Stimulated activated CD4-positive, alpha-beta T cell treated with anti-CD3 and anti-CD28 coated beads, Interleukin-12 subunit alpha, Interleukin-12 subunit beta, amount 100 ng/mL, for 4 hours (primary cell): ENCODE results near the gene TTC12.

Experiments used
- DNase-seq: peaks from one replicate; pipeline ENCODE4 v3.0.0-alpha.2; 2020

TTC12 gene

DNA sequence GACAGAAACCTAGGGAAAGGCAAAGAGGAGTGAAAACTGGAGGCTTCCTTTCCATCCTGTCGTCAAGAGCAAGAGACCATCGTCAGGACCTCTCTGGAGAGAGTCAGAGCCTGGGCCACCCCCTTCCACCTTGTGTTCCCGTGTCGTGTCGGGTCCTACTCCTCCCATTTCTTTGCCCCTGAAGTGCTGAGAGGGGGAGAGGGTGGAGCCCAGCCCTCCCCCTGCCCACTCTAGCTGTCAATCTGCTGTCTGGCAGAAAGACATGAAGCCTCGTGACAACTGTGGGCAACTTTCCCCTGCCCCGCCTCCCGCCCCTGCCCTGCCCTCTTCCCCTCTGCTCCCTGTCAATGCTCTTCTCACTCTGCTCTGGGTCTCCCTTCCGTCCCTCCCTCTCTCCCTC lies 93.8 kb downstream of the TTC12 start:
- DNase-seq = no peak

DNA sequence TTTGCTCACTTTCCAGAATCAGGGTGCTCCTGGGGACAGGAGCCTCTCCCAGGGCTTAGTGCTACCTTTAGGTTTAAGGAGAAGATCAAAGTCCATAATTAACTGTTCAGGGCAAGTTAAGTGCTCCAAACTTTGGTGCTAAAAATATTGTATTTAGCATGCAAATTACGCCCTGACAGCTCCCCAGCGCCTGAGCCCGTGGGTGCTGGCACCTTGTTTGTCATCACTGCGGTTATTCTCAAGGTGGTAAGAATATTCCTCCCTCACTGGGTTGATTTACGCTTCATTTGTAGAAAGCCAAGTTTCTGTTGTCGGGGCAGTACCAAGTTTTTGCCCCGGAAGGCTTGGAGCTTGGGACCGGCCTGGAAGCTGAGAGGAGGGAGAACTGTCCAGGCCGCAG lies 94.5 kb downstream of the TTC12 start:
- no peak for DNase-seq

DNA sequence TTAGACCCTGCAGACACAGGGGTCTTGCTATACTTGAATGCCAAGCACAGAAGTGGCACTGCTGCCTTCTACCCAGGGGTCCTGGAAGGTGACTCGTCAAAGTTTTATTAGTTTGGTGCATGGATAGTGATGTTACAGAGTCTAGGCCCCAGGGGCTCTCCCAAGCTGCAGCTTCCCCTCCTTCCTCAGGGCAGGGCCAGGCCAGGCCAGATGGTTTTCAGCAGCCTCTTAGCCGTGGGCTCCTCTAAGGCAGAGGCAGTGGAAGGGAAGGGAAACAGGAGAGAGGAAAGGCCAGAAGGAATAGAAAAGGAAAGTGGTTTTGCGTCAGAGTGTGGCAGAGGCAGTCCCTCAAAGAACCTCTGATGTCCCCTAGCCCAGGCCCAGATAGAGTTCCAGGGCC lies 95.1 kb downstream of the TTC12 start:
- no peak for DNase-seq

DNA sequence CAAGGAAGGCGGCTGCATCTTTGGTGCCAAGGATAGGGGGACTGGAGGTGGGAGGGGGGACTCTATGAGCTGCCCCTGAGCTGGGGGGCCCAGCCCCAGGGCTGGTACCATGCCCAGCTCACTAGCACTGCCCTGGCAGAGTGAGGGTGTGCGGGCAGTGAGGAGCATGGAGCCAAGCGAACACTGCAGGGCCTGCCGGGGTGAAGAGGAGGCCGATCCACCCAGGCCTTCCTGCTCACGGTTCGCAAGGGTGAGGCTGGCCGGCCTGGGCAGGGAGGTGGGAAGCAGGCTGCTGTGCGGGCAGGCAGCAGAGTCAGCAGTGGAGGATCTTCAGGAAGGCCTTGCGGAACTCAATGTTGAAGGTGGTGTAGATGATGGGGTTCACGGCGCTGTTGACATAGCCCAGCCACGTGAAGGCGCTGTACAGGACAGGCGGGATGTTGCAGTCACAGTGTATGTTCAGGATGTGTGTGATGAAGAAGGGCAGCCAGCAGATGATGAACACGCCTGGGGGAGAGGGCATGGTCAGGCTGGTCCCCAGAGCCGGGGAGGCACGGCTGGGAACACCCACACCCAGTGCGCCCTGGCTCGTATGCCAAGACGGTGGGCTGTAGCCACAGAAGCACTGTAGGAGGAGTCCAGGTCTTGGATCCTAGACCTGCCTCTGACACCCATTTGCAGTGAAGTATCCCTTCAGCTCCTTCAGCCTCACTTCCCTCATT lies 96.2 kb downstream of the TTC12 start:
- no peak for DNase-seq

DNA sequence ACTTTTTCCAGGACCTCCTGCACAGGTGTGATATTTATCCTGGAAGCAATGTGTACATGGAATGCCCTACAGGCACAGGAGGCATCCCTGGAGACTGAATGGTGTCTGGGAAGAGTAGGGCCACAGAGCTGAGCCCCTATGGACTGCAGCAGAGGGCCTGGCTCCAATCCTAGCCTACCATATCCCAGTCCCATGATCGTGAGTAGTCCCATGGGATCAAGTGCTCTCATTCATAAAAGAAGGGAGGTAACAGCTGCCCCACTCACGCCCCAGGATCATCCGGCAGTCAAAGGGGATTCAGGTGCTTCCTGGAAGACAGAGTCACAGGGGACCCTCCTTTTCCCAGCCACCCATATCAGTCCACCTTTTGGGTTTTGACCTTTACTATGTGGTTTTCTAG lies 97.2 kb downstream of the TTC12 start:
- no peak for DNase-seq

DNA sequence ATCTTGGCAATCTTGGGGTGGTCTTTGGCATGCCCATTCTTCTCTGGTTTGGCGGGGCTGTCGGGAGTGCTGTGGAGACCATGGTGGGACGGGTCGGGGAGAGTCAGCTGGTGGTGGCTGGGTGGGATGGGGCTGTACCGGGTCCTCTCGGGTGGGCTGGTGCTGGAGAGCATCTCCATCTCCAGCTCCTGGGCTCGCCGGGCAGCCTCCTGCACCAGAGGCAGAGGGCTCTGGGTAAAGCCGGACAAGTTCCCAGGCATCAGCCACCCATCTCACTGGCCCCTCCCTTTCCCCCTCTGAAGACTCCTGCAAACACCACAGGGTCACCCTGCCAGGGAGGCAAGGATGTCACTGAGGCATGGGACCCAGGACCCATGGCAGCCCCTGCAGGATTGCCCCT lies 98.3 kb downstream of the TTC12 start:
- no peak for DNase-seq

DNA sequence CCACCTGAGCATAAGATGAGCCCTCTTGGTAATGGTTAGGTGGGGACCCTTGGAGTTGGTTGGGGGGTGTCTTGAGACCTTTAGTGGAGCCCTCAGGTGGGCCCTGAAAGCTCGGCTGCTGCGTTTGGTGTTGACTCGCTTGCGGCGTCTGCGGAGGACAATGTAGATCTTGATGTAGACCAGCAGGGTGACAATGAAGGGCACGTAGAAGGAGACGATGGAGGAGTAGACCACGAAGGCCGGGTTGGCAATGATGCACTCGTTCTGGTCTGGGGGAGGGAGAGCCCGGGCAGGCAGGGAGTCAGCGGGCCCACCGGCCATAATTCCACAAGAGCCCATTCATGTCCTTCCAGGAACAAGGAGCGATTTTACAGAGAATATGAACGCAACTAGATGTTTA lies 101.0 kb downstream of the TTC12 start:
- DNase-seq = no peak
